ENCODE measurements around the gene ATP1A4. TPM values are rescaled to one million over a fixed set of nuclear protein-coding genes. Genes with fewer than 3 reads are reported as not detected.

The ATP1A4 gene
- total and polyA plus RNA-seq, 7 donors = 0.03 to 2.0 (median 0.26) TPM

DNA sequence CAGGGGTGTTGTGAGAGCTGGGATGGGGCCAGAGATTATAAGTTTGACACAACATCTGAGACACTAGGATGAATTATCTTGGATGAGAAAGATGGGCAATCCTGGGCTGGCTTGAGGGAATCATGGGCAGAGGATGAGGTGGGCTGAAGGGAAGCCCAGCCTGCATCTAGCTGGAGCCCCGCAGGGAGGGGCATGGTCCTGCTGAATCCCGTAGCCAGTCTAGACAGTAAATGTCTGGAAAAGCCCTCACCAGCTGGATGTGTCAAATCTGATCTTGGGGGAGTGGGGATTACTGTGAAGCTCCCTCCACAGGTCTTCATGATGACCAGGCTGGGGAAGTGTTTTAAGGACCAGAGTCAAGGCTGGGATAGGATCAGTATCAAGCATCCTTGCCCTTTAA is 35.3 kb downstream of the ATP1A4 start:
- DNase-seq = no peak
- ATAC-seq = no peak
- no peaks in the 10 kb centered on the region for H3K9me3 ChIP-seq
- peak overlapping the region; percentile 88 for H3K27ac ChIP-seq
- no peak for TF ChIP-seq CTCF (IDR thresholded peaks at IDR 0.05)
- H3K27me3 ChIP-seq (ENCODE audit: insufficient read depth in 3 of 3, low read length in 2 of 3) = no peaks in the 10 kb centered on the region
- intact Hi-C loops (cut with DNase I) = no loop called here
- H3K4me1 ChIP-seq = peaks cover 30% of the 10 kb centered on the region
- 64 to 70% (median 65%) methylated on average over 2 of the region's 2 CpGs for WGBS, 3 donors
- H3K4me3 ChIP-seq = no peak overlapping the region
- no peaks in the 10 kb centered on the region for H3K36me3 ChIP-seq (ENCODE audit: insufficient read depth in 1 of 2, low read depth in 1 of 2)

DNA sequence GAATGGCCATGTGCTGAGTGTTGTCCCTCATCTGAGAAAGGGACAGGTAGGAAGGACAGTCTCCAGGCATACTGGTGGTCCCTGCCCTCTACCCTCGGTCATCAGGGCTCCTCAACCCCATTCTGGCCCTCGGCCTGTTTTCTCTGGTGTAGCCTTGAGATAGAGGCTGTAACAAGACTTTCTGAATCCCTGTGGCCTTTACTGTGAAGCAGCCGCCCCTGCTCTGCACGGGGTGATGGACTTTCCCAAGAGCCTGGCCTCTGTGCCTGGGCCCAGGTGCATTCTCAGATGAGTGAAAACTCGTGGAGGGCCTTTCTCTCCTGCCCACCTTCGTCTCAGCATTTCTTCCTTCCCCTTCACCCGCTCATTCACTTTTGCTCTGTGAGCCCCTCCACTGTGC is 36.0 kb downstream of the ATP1A4 start:
- Histone ChIP-seq H3K9me3 (no peaks in the 10 kb centered on the region), H3K4me1 (peaks cover 30% of the 10 kb centered on the region), H3K27ac (peak overlapping the region; percentile 88), H3K36me3 (ENCODE audit: insufficient read depth in 1 of 2, low read depth in 1 of 2) (no peaks in the 10 kb centered on the region), H3K27me3 (ENCODE audit: insufficient read depth in 3 of 3, low read length in 2 of 3) (no peaks in the 10 kb centered on the region), H3K4me3 (no peak overlapping the region)
- DNase-seq (no peak), ATAC-seq (no peak)
- intact Hi-C loops (cut with DNase I) = no loop called here
- WGBS, 3 donors = 77 to 83% (median 80%) methylated on average over 7 of the region's 7 CpGs
- TF ChIP-seq CTCF (IDR thresholded peaks at IDR 0.05) = no peak

DNA sequence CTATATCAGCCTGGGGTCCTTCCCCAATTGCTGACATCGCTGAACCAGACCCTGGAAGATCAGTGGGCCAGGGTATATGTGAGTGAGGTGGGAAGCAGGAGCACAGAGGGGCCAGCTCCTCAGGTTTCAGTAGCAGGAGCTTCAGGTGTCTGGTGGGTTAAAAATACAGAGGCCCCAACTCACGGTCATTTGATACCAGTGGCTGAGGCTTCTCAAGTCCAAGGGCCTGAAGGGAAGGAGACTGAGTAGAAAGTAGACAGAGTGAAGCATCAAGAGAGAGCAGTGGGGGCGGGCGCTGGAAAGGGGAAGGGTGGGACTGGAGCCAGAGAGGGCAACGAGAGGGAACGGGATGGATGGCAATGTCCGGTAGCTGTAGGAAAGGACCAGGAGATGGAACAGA is 36.9 kb downstream of the ATP1A4 start:
- Histone ChIP-seq H3K27ac (peak overlapping the region; percentile 88), H3K27me3 (ENCODE audit: insufficient read depth in 3 of 3, low read length in 2 of 3) (no peaks in the 10 kb centered on the region), H3K4me3 (peak overlapping the region; percentile 75), H3K4me1 (peaks cover 33% of the 10 kb centered on the region), H3K9me3 (no peaks in the 10 kb centered on the region), H3K36me3 (ENCODE audit: insufficient read depth in 1 of 2, low read depth in 1 of 2) (no peaks in the 10 kb centered on the region)
- TF ChIP-seq CTCF (IDR thresholded peaks at IDR 0.05) = no peak
- ATAC-seq = no peak
- intact Hi-C loops (cut with DNase I) = no loop called here
- WGBS, 3 donors = 36 to 64% (median 51%) methylated on average over 7 of the region's 7 CpGs
- DNase-seq = no peak

DNA sequence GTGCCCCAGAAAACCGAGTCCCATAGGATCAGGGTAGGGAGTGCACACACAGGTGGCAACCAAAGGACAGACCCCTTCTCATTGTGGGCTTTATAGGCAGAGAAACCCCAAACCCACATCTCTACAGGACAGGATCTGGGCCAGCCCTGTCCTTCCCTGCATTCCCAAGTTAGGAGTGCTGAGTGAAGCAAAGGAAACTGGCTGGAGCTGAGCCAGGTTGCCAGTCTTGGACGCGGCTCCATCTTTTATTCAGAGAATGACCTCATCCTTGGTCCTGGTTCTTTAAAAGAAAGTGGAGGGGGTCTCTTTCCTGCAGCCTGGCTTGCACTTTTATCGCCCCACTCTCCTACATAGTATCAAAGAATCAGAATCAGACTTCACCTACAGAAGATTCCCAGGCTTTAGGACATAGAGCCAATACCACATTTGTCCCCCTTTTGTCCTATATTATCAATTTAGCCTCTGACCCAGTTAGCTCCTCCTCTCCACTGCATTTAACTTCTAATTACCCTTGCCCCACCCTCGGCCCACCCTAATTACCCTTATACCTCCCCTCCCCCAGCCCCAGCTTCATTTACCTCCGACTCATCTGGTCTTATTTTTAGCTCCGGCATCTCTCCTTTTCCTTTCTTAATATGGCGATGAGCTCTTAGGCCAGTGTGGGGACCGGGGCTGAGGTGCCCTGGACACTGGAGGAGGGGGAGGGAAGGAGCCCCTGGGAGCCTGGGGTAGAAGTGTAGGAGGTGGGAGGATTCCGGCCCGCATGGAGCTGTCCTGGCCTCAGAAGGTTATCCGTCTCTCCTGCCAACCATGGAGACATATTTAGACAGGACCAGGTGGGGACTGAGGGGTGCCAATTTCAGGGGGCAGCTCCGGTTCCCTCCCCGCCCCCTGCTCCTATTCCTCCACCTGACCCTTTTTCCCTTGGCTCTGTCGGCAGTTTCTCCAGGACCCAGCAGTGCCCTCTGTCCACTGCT is 38.5 kb downstream of the ATP1A4 start, which contains the start of gene CASQ1:
Gene CASQ1, plus strand, starts transcription at position 927 of the 977 bp plus-strand sequence. CDS start 177 bp downstream, outside the sequence.
- TF ChIP-seq CTCF (IDR thresholded peaks at IDR 0.05) = no peak
- ATAC-seq (peak; percentile 48 to 72 (median 60)), DNase-seq (peak; percentile 55 to 87)
- H3K4me3 ChIP-seq = peak within 1 kb of the TSS; percentile 75
- intact Hi-C loops (cut with DNase I) = loop anchor here in 1 of 2 donors (5.0 kb wide), 1 partner anchor 73 kb away; the partner anchor contains the start of gene ATP1A2
- H3K9me3 ChIP-seq = no peaks in the 10 kb centered on the region
- WGBS, 3 donors = 17 to 31% (median 18%) methylated on average over 15 of the region's 15 CpGs
- no peaks in the 10 kb centered on the region for H3K27me3 ChIP-seq (ENCODE audit: insufficient read depth in 3 of 3, low read length in 2 of 3)
- H3K36me3 ChIP-seq (ENCODE audit: insufficient read depth in 1 of 2, low read depth in 1 of 2) = peaks cover 0 to 6% of the 10 kb centered on the region in 2 donors
- peaks cover 33% of the 10 kb centered on the region for H3K4me1 ChIP-seq
- H3K27ac ChIP-seq = peak within 1 kb of the TSS; percentile 88

Measured in psoas muscle (tissue), 8 donors.